HG03064 (cell line): ENCODE data around the gene CCN6.

Source experiments
- ATAC-seq: cut with Tn5 transposase; IDR thresholded peaks from one replicate; pipeline ENCODE4 v1.9.1; 2021; ENCODE audit warnings: low read depth; ENCODE audit not compliant: unreplicated experiment

CCN6 gene

GRCh38 chr6:112054001-112054400, at the start of gene CCN6:
Gene CCN6, plus strand, starts transcription at chr6:112054104. Its CDS starts 254 bp downstream, at chr6:112054358.
- no peak for ATAC-seq

GRCh38 chr6:112004201-112005012, 49.5 kb upstream of the CCN6 start:
- no peak for ATAC-seq

DNA sequence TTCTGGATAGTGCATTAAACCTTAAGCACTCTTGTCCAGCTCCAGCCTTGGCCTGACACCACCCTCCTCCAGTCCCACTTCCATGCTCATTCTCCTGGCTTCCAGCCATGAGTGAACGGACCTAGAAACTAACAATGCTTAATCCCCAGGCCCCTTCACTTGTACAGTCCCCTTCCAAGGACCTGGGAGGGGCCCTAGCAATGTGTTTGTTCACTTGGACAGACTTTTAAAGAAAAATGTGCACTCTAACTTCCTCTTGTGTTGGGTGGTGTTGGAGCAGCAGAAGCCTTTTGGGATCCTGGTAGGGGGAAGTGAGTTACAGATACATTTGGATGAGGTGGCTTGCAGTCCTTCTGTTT, 48.9 kb upstream of the CCN6 start:
- no peak for ATAC-seq

DNA sequence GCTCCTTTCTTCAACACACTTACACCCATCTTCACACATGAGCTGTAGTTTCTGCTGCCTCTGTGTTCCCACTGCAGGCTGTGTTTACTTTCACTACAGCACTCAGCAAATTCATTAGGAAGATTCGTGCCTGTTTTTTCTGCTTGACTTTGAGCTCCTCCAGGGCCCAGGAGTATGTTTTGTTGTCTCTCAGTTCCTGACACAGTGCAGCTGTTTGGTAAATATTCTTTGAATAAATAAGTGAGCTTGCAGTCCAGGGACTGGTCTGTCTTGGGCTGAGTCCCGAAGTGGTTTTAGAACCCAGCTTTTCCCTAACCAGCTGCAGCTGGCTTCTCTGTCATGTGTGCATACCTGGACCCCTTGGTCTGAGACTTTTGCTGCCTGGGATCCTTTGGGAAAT, 46.6 kb upstream of the CCN6 start:
- ATAC-seq, result no peak

DNA sequence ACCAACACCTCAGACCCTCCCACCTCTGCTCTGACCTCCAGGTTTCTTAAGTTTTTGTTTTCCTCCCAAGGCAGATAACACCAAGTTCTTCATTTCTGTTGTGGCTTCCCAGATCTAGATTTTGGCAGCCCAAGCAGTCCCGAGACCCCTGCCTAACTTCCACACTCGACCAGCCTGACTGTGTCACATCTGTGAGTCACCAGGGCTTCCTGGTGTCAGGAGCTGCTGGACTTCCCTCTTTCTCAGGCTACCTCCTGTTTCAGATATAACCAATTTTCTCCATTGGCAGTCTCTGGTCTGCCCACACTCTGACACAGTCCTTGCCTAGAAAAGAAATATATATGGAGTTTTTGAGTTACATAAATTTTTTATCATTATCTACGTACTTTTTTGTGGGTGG, 46.1 kb upstream of the CCN6 start:
- no peak for ATAC-seq

- ATAC-seq, result no peak
Observed at GRCh38 chr6:112008482-112008881, 45.4 kb upstream of the CCN6 start.

DNA sequence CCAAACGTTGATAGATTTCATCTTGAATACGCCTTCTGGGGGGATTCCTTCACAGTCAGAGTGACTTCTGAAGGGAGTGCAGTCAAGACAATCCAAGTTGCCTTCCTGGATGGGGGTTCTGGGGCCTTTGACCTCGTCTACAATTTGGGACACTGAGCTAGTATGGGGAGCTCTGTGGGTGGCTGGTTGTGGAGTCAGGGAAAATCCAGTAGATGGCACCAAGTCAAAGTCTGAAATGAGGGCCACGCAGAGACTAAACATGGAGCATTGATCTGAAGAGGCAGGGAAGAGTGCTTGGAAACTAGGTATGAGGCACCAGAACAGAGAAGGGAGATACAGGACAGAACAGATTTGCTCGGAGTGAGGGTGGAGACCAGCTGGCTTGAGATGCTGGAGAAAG, 43.6 kb upstream of the CCN6 start:
- no peak for ATAC-seq

DNA sequence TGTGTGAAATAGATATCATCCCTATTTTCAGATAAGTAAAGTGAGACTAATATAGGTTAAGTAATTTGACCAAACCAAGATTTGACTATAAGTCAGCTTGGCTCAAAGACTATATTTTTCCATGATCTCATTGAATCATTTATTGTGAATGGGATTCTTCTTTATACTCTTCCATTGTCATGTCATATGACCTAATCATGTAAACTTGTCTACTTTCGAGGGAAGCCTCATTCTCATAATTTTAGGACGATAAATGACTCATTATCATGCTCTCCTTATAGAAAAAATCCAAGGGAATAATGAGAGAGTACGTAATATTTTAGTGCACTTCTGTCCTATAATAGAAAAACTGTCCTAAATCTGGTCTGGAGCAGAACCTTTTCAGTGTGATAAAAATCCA, 40.9 kb upstream of the CCN6 start:
- no peak for ATAC-seq

- no peak for ATAC-seq
Observed at GRCh38 chr6:112014483-112014882, 39.4 kb upstream of the CCN6 start.

DNA sequence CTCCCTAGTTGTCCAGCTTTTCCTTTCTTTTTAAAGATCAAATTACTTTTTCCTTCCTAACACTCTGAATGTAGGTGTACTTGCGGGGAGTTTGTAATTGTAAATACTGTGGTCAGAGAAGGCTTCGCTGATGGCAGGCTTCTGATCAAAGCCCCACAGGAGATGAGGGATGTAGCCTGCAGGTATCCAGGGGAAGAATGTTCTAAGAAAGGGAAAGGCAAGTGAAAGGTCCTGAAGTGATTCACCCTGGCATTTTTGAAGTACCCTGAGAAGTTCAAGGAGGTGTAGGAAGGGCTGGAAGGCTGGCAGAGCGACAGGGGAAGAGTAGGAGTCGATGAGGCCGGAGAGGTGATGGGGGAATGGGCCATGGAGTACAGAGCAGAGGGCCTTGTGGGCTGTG, 38.2 kb upstream of the CCN6 start:
- no peak for ATAC-seq

- ATAC-seq, result no peak
Observed at GRCh38 chr6:112016320-112016719, 37.6 kb upstream of the CCN6 start.

- ATAC-seq, result no peak
Observed at GRCh38 chr6:112017169-112017568, 36.7 kb upstream of the CCN6 start.

DNA sequence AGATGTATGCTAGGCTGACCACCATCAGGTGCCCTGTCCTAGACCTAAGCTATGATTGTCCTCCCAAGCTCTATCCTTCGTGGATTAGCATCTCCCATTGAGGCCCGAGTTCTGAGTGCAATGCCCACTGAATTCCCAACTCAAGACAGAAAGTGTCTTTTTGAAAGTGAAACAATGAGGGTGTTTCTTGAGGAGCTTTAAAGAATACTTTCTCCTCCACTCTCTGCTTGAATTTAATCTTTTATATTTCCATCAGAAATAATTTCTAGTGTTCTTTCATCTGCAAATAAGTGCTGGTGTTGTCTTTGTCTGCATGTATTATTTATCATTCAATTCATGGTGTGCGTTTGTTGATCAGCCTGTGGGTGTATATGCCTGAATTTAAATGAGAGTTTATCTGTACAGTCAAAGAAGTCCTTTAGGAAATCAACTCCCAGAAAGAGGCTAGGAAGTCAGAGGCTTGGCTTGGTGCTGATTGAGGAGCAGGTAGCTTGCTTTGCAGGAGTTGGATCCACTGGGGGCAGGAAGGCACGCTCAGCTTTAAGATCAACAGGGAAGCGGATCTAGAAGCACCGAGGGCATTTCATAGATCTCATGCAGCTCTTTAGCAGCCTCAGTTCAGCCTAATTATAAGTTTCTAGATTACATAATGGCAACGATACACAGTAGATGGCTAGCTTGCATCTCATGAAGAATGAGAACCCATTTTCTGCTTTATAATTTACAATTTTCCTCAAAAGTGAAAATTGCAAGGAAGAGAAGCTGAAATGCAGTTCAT, 36.0 kb upstream of the CCN6 start:
- ATAC-seq, result no peak

DNA sequence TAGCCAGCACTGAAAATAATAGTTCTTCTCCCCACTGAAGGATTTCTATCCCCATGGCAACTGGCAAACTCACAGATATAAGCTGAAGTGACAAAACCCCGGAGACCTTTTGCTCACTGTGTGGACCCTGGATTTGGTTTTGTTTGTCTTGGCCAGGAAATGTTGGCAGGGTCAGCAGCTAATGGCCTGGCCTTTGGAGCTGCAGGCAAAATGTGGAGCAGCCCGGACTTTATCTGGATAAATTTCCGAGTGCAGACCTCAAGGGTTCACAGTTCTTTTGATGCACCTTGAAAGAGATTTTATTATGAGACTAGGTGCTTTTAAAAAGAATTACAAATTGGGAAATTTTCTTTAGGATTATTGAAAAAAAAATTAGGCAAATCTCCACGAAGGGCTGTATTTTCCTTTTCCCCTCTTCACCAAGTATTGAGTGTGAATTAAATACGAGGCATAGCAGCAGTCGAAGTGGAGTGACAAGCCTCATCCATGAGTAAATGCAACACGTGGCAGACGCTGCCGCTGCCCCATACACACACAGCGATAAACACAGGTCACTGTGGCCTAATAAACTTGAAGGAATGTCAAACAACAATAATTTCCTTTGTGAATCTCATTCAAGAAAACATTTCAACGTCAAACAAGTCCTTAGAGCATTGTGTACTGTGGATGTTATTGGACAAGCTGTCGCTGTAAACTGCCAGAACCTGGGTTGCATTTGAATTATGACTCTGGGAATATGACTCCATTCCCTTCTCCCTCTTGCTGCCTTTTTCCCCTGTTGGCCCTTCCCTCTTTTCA, 35.1 kb upstream of the CCN6 start:
- no peak for ATAC-seq

DNA sequence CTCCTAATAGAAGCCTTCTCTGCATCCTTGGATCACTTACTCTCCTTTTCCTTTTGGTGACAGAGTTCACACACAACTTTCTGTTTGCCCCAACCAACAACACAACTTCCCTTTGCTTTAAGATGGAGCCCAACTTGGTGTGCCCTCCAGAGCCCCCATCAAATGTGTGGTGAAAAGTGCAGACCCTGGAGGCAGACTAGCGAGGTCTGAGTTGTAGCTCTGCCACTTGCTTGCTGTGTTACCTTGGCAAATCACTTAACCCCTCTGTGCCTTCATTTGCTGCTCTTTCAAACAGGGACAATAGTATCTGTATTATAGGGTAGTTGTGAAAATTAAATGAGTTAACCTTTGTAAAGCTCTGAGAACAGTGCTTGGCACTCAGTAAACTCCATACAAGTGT, 34.3 kb upstream of the CCN6 start:
- no peak for ATAC-seq

GRCh38 chr6:112021691-112022310, 32.1 kb upstream of the CCN6 start:
- ATAC-seq, result no peak

GRCh38 chr6:112022749-112023148, 31.2 kb upstream of the CCN6 start:
- no peak for ATAC-seq

GRCh38 chr6:112024464-112024863, 29.4 kb upstream of the CCN6 start:
- ATAC-seq, result no peak

DNA sequence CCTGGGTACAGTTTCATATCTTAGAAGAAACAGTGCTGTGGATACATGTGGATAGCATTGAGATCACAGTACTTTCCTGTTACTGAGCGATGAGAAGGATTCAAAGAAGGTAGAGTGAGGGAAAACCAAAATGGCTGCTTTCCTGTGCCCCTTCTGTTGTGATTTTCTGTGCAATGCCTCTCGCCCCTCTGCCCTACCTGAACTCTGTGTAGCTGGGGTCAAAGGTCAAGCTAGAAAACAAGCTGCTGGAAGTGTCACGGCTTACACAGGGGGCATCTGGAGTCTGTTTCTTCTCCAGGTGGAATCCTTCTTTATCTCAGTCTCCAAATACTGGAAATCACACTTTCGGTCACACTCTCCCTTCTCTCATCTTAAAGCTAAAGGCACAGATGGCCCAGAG, 27.0 kb upstream of the CCN6 start:
- ATAC-seq, result no peak

GRCh38 chr6:112027942-112028674, 25.8 kb upstream of the CCN6 start:
- peak; percentile 80 for ATAC-seq
